Measurements from ENCODE around the gene PAGR1.

DNA sequence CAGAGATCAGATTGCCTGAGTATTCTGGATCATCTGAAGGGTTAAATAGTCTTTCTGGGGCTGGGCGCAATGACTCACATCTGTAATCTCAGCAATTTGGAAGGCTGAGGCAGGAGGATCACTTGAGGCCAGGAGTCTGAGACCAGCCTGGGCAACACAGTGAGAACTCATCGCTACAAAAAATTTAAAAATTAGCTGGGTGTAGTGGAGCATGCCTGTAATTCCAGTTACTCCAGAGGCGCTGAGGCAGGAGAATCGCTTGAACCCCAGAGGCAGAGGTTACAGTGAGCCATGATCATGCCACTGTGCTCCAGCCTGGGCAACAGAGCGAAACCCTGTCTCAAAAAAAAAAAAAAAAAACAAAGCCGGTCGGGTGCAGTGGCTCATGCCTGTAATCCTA lies 20.0 kb downstream of the PAGR1 start:
- TF ChIP-seq EZH2 (IDR thresholded peaks at IDR 0.05; ENCODE audit: insufficient read depth, poor library complexity, severe bottlenecking) (no peak), EZH2phosphoT487 (IDR thresholded peaks at IDR 0.05; ENCODE audit: insufficient read depth, low read depth) (no peak)
